GM12891 (cell line): Measurements from ENCODE around the gene SMAGP.

Experiments
- POLR2A ChIP-seq: IDR thresholded peaks from 2 replicates; pipeline ENCODE4 v1.6.1; 2011; ENCODE audit warnings: low read depth, low read length, control low read depth
- POLR2AphosphoS5 ChIP-seq: IDR thresholded peaks from 2 replicates; pipeline ENCODE4 v1.6.1; 2011; ENCODE audit warnings: low read depth, low read length, control low read depth
- TAF1 ChIP-seq: IDR thresholded peaks from 2 replicates; pipeline ENCODE4 v1.6.1; 2011; ENCODE audit warnings: low read depth, low read length, control low read depth

GRCh38 chr12:51306507-51306906 is 36.3 kb upstream of the SMAGP start:
- TF ChIP-seq POLR2A: no peak
- no peak for TF ChIP-seq POLR2AphosphoS5
- no peak for TF ChIP-seq TAF1
